K562 (cell line): ENCODE results near the gene TLNRD1. TPM values are rescaled to one million over a fixed set of nuclear protein-coding genes. Genes with fewer than 3 reads are reported as not detected.

ENCODE experiments used
- BACH1 ChIP-seq: fragments of 200-800 bp; sonication (Bioruptor generic); IDR thresholded peaks from 2 replicates; pipeline ENCODE4 v1.6.1; 2016; ENCODE audit warnings: missing genetic modification characterization, missing compliant biosample characterization
- DPF2 ChIP-seq: fragments of 450-650 bp; IDR thresholded peaks from 2 replicates; pipeline ENCODE4 v1.6.1; 2016
- ETV1 ChIP-seq: fragments of 450-650 bp; conservative IDR thresholded peaks from 2 replicates; pipeline ENCODE4 v1.6.1; 2016; ENCODE audit warnings: missing genetic modification characterization, control low read depth, low read depth, missing compliant biosample characterization
- MAFG ChIP-seq: fragments of 450-650 bp; conservative IDR thresholded peaks from 2 replicates; pipeline ENCODE4 v1.6.1; 2016; ENCODE audit warnings: missing genetic modification characterization, missing compliant biosample characterization
- NFE2 ChIP-seq: IDR thresholded peaks from 2 replicates; pipeline ENCODE4 v1.6.1; 2014; ENCODE audit warnings: antibody characterized with exemption, low read depth
- PTRF ChIP-seq: fragments of 450-650 bp; IDR thresholded peaks from 2 replicates; pipeline ENCODE4 v1.6.1; 2016; ENCODE audit warnings: mild to moderate bottlenecking, missing genetic modification characterization, missing compliant biosample characterization
- ZNF589 ChIP-seq: fragments of 200-800 bp; sonication (Bioruptor generic); IDR thresholded peaks from 2 replicates; pipeline ENCODE4 v1.6.1; 2016; ENCODE audit warnings: low read depth, missing genetic modification characterization, missing compliant biosample characterization
- polyA plus RNA-seq, 8 experiments: library from polyadenylated mRNA; depleted of rRNA in 4 of 8; stranded (reverse) in 5 of 8; unstranded in 3 of 8; fragments of >200 nt; fragmentation: Nextera tagmentation in 2 of 8; fragmentation: Illumina TruSeq in 1 of 8; extraction: Ambion mirVana in 2 of 8; extraction: Trizol in 1 of 8; gene quantifications; 2 replicates each; pipeline versions ENCODE4 v1.2.1 to v1.2.3, GENCODE V29; 2011 to 2014; ENCODE audit warnings: inconsistent platforms in 1 of 8, missing spikeins in 1 of 8
- total RNA-seq, 7 experiments: library from RNA; depleted of rRNA in 6 of 7; stranded (reverse); fragments of >200 nt in 6 of 7; fragmentation: Illumina TruSeq in 2 of 7; extraction: Trizol in 2 of 7; gene quantifications; 2 replicates each; pipeline versions ENCODE4 v1.2.1 to v1.2.3, GENCODE V29; 2011 to 2021; ENCODE audit warnings: low replicate concordance in 1 of 7
- TF ChIP-seq, protein P1 (sequence below): sonication (generic); formaldehyde crosslinking; IDR thresholded peaks from 2 replicates; pipeline ENCODE4 v1.9.0; 2022; ENCODE audit warnings: mild to moderate bottlenecking, missing genetic modification reagents
- TF ChIP-seq, protein P2 (sequence below), 2 experiments: IDR thresholded peaks; 2 replicates each; pipeline ENCODE4 v1.6.1; 2011; ENCODE audit warnings: borderline replicate concordance in 1 of 2, control low read depth in 1 of 2, low read depth in 1 of 2, low read length in 1 of 2, mild to moderate bottlenecking in 1 of 2, mixed read lengths in 1 of 2, moderate library complexity in 1 of 2; ENCODE audit not compliant: insufficient read depth in 1 of 2, insufficient read length in 1 of 2, poor library complexity in 1 of 2, severe bottlenecking in 1 of 2; ENCODE audit errors: extremely low read depth in 1 of 2
- TF ChIP-seq, protein P3 (sequence below): fragments of 200-800 bp; sonication (Bioruptor generic); IDR thresholded peaks from 2 replicates; pipeline ENCODE4 v1.6.1; 2016; ENCODE audit warnings: missing genetic modification characterization, missing compliant biosample characterization
- TF ChIP-seq, protein P4 (sequence below): fragments of 450-650 bp; IDR thresholded peaks from one replicate; pipeline ENCODE4 v1.6.1; 2018; ENCODE audit warnings: mild to moderate bottlenecking, moderate library complexity; ENCODE audit not compliant: partially characterized antibody
- TF ChIP-seq, protein P5 (sequence below), 3 experiments: fragments of 200-800 bp in 1 of 3; fragments of 250-450 bp in 1 of 3; fragments of 450-650 bp in 1 of 3; sonication (Bioruptor Pico) in 1 of 3; sonication (Bioruptor generic) in 1 of 3; formaldehyde crosslinking in 1 of 3; IDR thresholded peaks; 2 replicates each; pipeline versions ENCODE4 v1.6.1 to v1.8.0; 2016 to 2022; ENCODE audit warnings: mild to moderate bottlenecking in 2 of 3, missing genetic modification characterization in 2 of 3, missing compliant biosample characterization in 1 of 3, moderate library complexity in 1 of 3

The TLNRD1 gene
- total and polyA plus RNA-seq, 9 of the 15 experiments (the other 6 are each of a cell fraction or from before 2014, with no cell fraction given) = 1.1 to 33.1 (median 5.7) TPM

DNA sequence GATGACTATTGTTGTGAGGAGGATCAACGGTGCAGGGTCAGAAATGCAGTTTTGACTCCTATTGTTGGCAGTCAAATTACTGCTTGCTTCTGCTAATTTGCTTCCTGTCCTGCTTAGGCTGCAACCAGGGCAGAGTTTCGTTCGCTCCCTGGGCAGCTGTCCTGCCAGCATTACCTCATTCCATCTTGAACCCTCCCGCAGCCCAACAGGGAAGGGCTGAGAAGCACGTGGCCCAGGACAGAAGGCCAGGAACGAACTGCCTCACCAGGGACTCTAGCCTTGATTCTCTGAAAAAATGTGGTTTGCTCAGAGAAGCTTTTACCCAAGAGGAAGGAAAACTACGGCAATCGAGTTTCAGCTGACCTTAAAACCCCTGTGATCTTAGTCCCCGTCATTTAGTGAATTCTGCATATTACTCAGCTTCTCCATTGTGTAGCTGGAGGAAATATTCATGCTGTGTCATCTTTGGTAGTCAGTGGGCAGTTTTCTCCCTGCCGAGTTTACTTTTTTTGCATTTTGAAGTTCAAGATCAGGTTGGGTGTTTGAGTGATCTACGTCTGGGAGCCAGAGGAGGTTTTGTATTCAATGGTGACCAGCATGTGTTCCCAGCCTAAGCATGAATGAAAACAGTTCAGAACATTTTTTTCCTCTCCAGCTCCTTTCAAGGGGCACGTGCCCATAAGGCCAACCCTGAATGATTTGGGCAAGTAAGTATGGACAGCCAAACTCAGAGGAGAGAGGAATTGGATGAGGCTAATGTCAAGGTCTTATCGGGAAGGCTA, 23.0 kb downstream of the TLNRD1 start (continued):
- TF ChIP-seq, protein P1, sequence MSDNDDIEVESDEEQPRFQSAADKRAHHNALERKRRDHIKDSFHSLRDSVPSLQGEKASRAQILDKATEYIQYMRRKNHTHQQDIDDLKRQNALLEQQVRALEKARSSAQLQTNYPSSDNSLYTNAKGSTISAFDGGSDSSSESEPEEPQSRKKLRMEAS (CRISPR knock-in tag) = peak; percentile 37; the same call in 1 of the 2 replicates
- TF ChIP-seq MAFG (tag) = peak; percentile 69
- TF ChIP-seq, protein P2, sequence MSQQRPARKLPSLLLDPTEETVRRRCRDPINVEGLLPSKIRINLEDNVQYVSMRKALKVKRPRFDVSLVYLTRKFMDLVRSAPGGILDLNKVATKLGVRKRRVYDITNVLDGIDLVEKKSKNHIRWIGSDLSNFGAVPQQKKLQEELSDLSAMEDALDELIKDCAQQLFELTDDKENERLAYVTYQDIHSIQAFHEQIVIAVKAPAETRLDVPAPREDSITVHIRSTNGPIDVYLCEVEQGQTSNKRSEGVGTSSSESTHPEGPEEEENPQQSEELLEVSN (IDR thresholded peaks at IDR 0.05; ENCODE audit: borderline replicate concordance in 1 of 2, extremely low read depth in 1 of 2, insufficient read depth in 1 of 2, insufficient read length in 1 of 2, low read depth in 1 of 2, low read length in 1 of 2, poor library complexity in 1 of 2, severe bottlenecking in 1 of 2) = peak in 1 of 2 experiments; percentile 12
- TF ChIP-seq, protein P3, sequence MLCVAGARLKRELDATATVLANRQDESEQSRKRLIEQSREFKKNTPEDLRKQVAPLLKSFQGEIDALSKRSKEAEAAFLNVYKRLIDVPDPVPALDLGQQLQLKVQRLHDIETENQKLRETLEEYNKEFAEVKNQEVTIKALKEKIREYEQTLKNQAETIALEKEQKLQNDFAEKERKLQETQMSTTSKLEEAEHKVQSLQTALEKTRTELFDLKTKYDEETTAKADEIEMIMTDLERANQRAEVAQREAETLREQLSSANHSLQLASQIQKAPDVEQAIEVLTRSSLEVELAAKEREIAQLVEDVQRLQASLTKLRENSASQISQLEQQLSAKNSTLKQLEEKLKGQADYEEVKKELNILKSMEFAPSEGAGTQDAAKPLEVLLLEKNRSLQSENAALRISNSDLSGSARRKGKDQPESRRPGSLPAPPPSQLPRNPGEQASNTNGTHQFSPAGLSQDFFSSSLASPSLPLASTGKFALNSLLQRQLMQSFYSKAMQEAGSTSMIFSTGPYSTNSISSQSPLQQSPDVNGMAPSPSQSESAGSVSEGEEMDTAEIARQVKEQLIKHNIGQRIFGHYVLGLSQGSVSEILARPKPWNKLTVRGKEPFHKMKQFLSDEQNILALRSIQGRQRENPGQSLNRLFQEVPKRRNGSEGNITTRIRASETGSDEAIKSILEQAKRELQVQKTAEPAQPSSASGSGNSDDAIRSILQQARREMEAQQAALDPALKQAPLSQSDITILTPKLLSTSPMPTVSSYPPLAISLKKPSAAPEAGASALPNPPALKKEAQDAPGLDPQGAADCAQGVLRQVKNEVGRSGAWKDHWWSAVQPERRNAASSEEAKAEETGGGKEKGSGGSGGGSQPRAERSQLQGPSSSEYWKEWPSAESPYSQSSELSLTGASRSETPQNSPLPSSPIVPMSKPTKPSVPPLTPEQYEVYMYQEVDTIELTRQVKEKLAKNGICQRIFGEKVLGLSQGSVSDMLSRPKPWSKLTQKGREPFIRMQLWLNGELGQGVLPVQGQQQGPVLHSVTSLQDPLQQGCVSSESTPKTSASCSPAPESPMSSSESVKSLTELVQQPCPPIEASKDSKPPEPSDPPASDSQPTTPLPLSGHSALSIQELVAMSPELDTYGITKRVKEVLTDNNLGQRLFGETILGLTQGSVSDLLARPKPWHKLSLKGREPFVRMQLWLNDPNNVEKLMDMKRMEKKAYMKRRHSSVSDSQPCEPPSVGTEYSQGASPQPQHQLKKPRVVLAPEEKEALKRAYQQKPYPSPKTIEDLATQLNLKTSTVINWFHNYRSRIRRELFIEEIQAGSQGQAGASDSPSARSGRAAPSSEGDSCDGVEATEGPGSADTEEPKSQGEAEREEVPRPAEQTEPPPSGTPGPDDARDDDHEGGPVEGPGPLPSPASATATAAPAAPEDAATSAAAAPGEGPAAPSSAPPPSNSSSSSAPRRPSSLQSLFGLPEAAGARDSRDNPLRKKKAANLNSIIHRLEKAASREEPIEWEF (CRISPR knock-in tag) = no peak
- peak; percentile 83 for TF ChIP-seq NFE2
- TF ChIP-seq, protein P4, sequence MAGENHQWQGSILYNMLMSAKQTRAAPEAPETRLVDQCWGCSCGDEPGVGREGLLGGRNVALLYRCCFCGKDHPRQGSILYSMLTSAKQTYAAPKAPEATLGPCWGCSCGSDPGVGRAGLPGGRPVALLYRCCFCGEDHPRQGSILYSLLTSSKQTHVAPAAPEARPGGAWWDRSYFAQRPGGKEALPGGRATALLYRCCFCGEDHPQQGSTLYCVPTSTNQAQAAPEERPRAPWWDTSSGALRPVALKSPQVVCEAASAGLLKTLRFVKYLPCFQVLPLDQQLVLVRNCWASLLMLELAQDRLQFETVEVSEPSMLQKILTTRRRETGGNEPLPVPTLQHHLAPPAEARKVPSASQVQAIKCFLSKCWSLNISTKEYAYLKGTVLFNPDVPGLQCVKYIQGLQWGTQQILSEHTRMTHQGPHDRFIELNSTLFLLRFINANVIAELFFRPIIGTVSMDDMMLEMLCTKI = no peak
- 0 out of 2 replicates have a peak, but pooled peaks have one; percentile 51 for TF ChIP-seq ZNF589 (CRISPR knock-in tag)
- TF ChIP-seq DPF2 = 0 out of 2 replicates have a peak, but pooled peaks have one; percentile 11
- 0 out of 2 replicates have a peak, but pooled peaks have one; percentile 25 for TF ChIP-seq ETV1
- TF ChIP-seq PTRF = 0 out of 2 replicates have a peak, but pooled peaks have one; percentile 14
- TF ChIP-seq BACH1 (tag) = peak; percentile 65; the same call in 1 of the 2 replicates
- TF ChIP-seq, protein P5, sequence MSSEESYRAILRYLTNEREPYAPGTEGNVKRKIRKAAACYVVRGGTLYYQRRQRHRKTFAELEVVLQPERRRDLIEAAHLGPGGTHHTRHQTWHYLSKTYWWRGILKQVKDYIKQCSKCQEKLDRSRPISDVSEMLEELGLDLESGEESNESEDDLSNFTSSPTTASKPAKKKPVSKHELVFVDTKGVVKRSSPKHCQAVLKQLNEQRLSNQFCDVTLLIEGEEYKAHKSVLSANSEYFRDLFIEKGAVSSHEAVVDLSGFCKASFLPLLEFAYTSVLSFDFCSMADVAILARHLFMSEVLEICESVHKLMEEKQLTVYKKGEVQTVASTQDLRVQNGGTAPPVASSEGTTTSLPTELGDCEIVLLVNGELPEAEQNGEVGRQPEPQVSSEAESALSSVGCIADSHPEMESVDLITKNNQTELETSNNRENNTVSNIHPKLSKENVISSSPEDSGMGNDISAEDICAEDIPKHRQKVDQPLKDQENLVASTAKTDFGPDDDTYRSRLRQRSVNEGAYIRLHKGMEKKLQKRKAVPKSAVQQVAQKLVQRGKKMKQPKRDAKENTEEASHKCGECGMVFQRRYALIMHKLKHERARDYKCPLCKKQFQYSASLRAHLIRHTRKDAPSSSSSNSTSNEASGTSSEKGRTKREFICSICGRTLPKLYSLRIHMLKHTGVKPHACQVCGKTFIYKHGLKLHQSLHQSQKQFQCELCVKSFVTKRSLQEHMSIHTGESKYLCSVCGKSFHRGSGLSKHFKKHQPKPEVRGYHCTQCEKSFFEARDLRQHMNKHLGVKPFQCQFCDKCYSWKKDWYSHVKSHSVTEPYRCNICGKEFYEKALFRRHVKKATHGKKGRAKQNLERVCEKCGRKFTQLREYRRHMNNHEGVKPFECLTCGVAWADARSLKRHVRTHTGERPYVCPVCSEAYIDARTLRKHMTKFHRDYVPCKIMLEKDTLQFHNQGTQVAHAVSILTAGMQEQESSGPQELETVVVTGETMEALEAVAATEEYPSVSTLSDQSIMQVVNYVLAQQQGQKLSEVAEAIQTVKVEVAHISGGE (CRISPR knock-in tag; IDR thresholded peaks at IDR 0.05) = 0 out of 6 replicates have a peak, but pooled peaks of 1 of the 3 experiments have one; percentile 28
